Thymus (tissue), 11 donors: ENCODE measurements around the gene IZUMO1R. TPM values are rescaled to one million over a fixed set of nuclear protein-coding genes. Genes with fewer than 3 reads are reported as not detected.

Experiments used
- DNase-seq, 9 donors: peaks; one replicate each; pipeline ENCODE4 v3.0.0-alpha.2; 2013; ENCODE audit warnings: low spot score in 9 of 9, low read depth in 6 of 9, missing footprints in 1 of 9
- H3K27ac ChIP-seq, 2 donors: one replicate each; pipeline ENCODE4 v1.5.1; 2013; ENCODE audit warnings: control low read depth in 1 of 2, low read depth in 1 of 2, low read length in 1 of 2, mild to moderate bottlenecking in 1 of 2, moderate library complexity in 1 of 2
- H3K27me3 ChIP-seq, 2 donors: one replicate each; pipeline ENCODE4 v1.5.1; 2013; ENCODE audit warnings: low read length in 1 of 2; ENCODE audit not compliant: control insufficient read depth in 2 of 2, insufficient read depth in 1 of 2
- H3K36me3 ChIP-seq, 2 donors: one replicate each; pipeline ENCODE4 v1.5.1; 2013; ENCODE audit warnings: low read length in 1 of 2, mild to moderate bottlenecking in 1 of 2, moderate library complexity in 1 of 2; ENCODE audit not compliant: control insufficient read depth in 2 of 2, insufficient read depth in 2 of 2
- H3K4me1 ChIP-seq, 2 donors: one replicate each; pipeline ENCODE4 v1.5.1; 2013; ENCODE audit warnings: low read length in 2 of 2; ENCODE audit not compliant: control insufficient read depth in 2 of 2, insufficient read depth in 2 of 2
- H3K4me3 ChIP-seq, 2 donors: one replicate each; pipeline ENCODE4 v1.5.1; 2013; ENCODE audit warnings: low read length in 2 of 2, control low read depth in 1 of 2, mild to moderate bottlenecking in 1 of 2
- H3K9me3 ChIP-seq, 2 donors: one replicate each; pipeline ENCODE4 v1.5.1; 2013; ENCODE audit warnings: low read length in 1 of 2, mild to moderate bottlenecking in 1 of 2; ENCODE audit not compliant: control insufficient read depth in 2 of 2, insufficient read depth in 1 of 2
- WGBS: extraction: QIAGEN DNeasy Blood & Tissue Kit; methylation state at CpG from one replicate; pipeline ENCODE4 v1.1.7; 2013; 5-methylcytosine and 5-hydroxymethylcytosine counted together
- polyA plus RNA-seq: library from polyadenylated mRNA; stranded (reverse); fragments of 200-250 nt; gene quantifications from one replicate; pipeline ENCODE4 v1.2.3, GENCODE V29; 2013
- total RNA-seq: library from RNA; stranded (reverse); fragments of 120-200 nt; gene quantifications from one replicate; pipeline ENCODE4 v1.2.4, GENCODE V29; 2013
- donor health status: healthy.

The IZUMO1R gene
- total and polyA plus RNA-seq, 2 donors: not detected

GRCh38 chr11:94314064-94314463 is 9.7 kb downstream of the IZUMO1R start:
- DNase-seq: no peak
- H3K27me3 ChIP-seq: no peaks in the 10 kb centered on the region
- no peaks in the 10 kb centered on the region for H3K4me1 ChIP-seq
- 72% methylated on average over 4 of the region's 4 CpGs for WGBS
- H3K4me3 ChIP-seq: no peak overlapping the region
- no peaks in the 10 kb centered on the region for H3K36me3 ChIP-seq
- H3K27ac ChIP-seq: no peak overlapping the region
- no peaks in the 10 kb centered on the region for H3K9me3 ChIP-seq

GRCh38 chr11:94315664-94316063 is 11.3 kb downstream of the IZUMO1R start:
- 41% methylated on average over 3 of the region's 3 CpGs for WGBS
- DNase-seq: no peak
- H3K27ac ChIP-seq: no peak overlapping the region
- H3K4me1 ChIP-seq: no peaks in the 10 kb centered on the region
- no peak overlapping the region for H3K4me3 ChIP-seq
- H3K27me3 ChIP-seq: no peaks in the 10 kb centered on the region
- no peaks in the 10 kb centered on the region for H3K9me3 ChIP-seq
- no peaks in the 10 kb centered on the region for H3K36me3 ChIP-seq

GRCh38 chr11:94322501-94322900 is 18.1 kb downstream of the IZUMO1R start:
- H3K36me3 ChIP-seq: no peaks in the 10 kb centered on the region
- WGBS: 90% methylated on average over 3 of the region's 3 CpGs
- no peak overlapping the region for H3K27ac ChIP-seq
- no peaks in the 10 kb centered on the region for H3K9me3 ChIP-seq
- H3K27me3 ChIP-seq: no peaks in the 10 kb centered on the region
- DNase-seq: no peak
- no peaks in the 10 kb centered on the region for H3K4me1 ChIP-seq
- no peak overlapping the region for H3K4me3 ChIP-seq

GRCh38 chr11:94325681-94326080 is 21.3 kb downstream of the IZUMO1R start:
- Histone ChIP-seq H3K27me3 (no peaks in the 10 kb centered on the region), H3K36me3 (no peaks in the 10 kb centered on the region), H3K4me3 (no peak overlapping the region), H3K9me3 (no peaks in the 10 kb centered on the region), H3K4me1 (no peaks in the 10 kb centered on the region), H3K27ac (no peak overlapping the region)
- DNase-seq: peak in 8 of 9 donors; percentile 9 to 53 (median 19)
- 18% methylated on average over 1 of the region's 1 CpG for WGBS

GRCh38 chr11:94326947-94327346 is 22.6 kb downstream of the IZUMO1R start:
- no peaks in the 10 kb centered on the region for H3K4me1 ChIP-seq
- H3K9me3 ChIP-seq: no peaks in the 10 kb centered on the region
- H3K4me3 ChIP-seq: no peak overlapping the region
- H3K27ac ChIP-seq: no peak overlapping the region
- H3K36me3 ChIP-seq: no peaks in the 10 kb centered on the region
- 42% methylated on average over 3 of the region's 3 CpGs for WGBS
- DNase-seq: no peak
- no peaks in the 10 kb centered on the region for H3K27me3 ChIP-seq

- Histone ChIP-seq H3K27me3 (no peaks in the 10 kb centered on the region), H3K27ac (no peak overlapping the region), H3K9me3 (no peaks in the 10 kb centered on the region), H3K4me1 (no peaks in the 10 kb centered on the region), H3K36me3 (no peaks in the 10 kb centered on the region), H3K4me3 (no peak overlapping the region)
- WGBS: 81% methylated on average over 6 of the region's 6 CpGs
- no peak for DNase-seq
Observed at GRCh38 chr11:94328587-94329080, 24.3 kb downstream of the IZUMO1R start.

- Histone ChIP-seq H3K4me1 (no peaks in the 10 kb centered on the region), H3K4me3 (no peak overlapping the region), H3K27ac (no peak overlapping the region), H3K27me3 (no peaks in the 10 kb centered on the region), H3K9me3 (no peaks in the 10 kb centered on the region), H3K36me3 (no peaks in the 10 kb centered on the region)
- 92% methylated on average over 3 of the region's 3 CpGs for WGBS
- no peak for DNase-seq
Observed at GRCh38 chr11:94329501-94329900, 25.1 kb downstream of the IZUMO1R start.

GRCh38 chr11:94330789-94331188 is 26.4 kb downstream of the IZUMO1R start:
- WGBS: 94% methylated on average over 2 of the region's 2 CpGs
- Histone ChIP-seq H3K36me3 (no peaks in the 10 kb centered on the region), H3K27me3 (no peaks in the 10 kb centered on the region), H3K4me3 (no peak overlapping the region), H3K9me3 (no peaks in the 10 kb centered on the region), H3K4me1 (no peaks in the 10 kb centered on the region), H3K27ac (no peak overlapping the region)
- no peak for DNase-seq

GRCh38 chr11:94332814-94333213 is 28.4 kb downstream of the IZUMO1R start:
- DNase-seq: no peak
- no peaks in the 10 kb centered on the region for H3K27me3 ChIP-seq
- H3K36me3 ChIP-seq: no peaks in the 10 kb centered on the region
- H3K4me3 ChIP-seq: no peak overlapping the region
- H3K9me3 ChIP-seq: no peaks in the 10 kb centered on the region
- no peak overlapping the region for H3K27ac ChIP-seq
- no peaks in the 10 kb centered on the region for H3K4me1 ChIP-seq

- H3K4me1 ChIP-seq: no peaks in the 10 kb centered on the region
- H3K27ac ChIP-seq: no peak overlapping the region
- 96% methylated on average over 6 of the region's 6 CpGs for WGBS
- H3K9me3 ChIP-seq: no peaks in the 10 kb centered on the region
- no peaks in the 10 kb centered on the region for H3K27me3 ChIP-seq
- no peak overlapping the region for H3K4me3 ChIP-seq
- no peaks in the 10 kb centered on the region for H3K36me3 ChIP-seq
- DNase-seq: no peak
Observed at GRCh38 chr11:94336033-94336432, 31.7 kb downstream of the IZUMO1R start.
